Progenitor cell of endocrine pancreas (in vitro differentiated cells): ENCODE data around the gene GLB1L3. TPM values are rescaled to one million over a fixed set of nuclear protein-coding genes. Genes with fewer than 3 reads are reported as not detected.

Source experiments
- DNase-seq: peaks from one replicate; pipeline ENCODE4 v3.0.0; 2021; ENCODE audit warnings: low spot score; ENCODE audit not compliant: unreplicated experiment
- H3K27ac Mint-ChIP-seq: 2 replicates; pipeline ENCODE4 v1.8.0; 2021; ENCODE audit warnings: mild to moderate bottlenecking, moderate library complexity, mixed read lengths
- H3K27me3 Mint-ChIP-seq: 2 replicates; pipeline ENCODE4 v1.8.0; 2021; ENCODE audit warnings: mixed read lengths
- H3K36me3 Mint-ChIP-seq: 2 replicates; pipeline ENCODE4 v1.8.0; 2022; ENCODE audit warnings: mixed read lengths; ENCODE audit not compliant: insufficient read depth
- H3K4me1 Mint-ChIP-seq: 2 replicates; pipeline ENCODE4 v1.8.0; 2021; ENCODE audit warnings: low read depth, mixed read lengths
- H3K4me3 Mint-ChIP-seq: 2 replicates; pipeline ENCODE4 v1.8.0; 2021; ENCODE audit warnings: low read depth, mild to moderate bottlenecking, moderate library complexity, mixed read lengths
- H3K9me3 Mint-ChIP-seq: 2 replicates; pipeline ENCODE4 v1.8.0; 2021; ENCODE audit warnings: low read depth, mixed read lengths
- CTCF ChIP-seq: fragments of 200-600 bp; sonication (generic); IDR thresholded peaks from one replicate; pipeline ENCODE4 v1.5.0; 2021; ENCODE audit warnings: antibody characterized with exemption, mild to moderate bottlenecking; ENCODE audit not compliant: unreplicated experiment
- total RNA-seq: library from RNA; stranded (reverse); gene quantifications from 2 replicates; pipeline ENCODE4 v1.2.1, GENCODE V29; 2021

The GLB1L3 gene
- total RNA-seq, 1 donor from 2014 or later, result not detected

GRCh38 chr11:134261626-134262488, 14.3 kb upstream of the GLB1L3 start:
- Mint-ChIP-seq H3K27ac (no peak overlapping the region), H3K4me1 (no peaks in the 10 kb centered on the region), H3K9me3 (no peaks in the 10 kb centered on the region), H3K4me3 (no peak overlapping the region), H3K27me3 (no peaks in the 10 kb centered on the region), H3K36me3 (peaks cover 12% of the 10 kb centered on the region)
- TF ChIP-seq CTCF, result peak; percentile 61
- DNase-seq, result no peak

GRCh38 chr11:134264966-134265764, 11.0 kb upstream of the GLB1L3 start:
- TF ChIP-seq CTCF, result no peak
- no peaks in the 10 kb centered on the region for H3K4me1 Mint-ChIP-seq
- DNase-seq, result no peak
- peaks cover 10% of the 10 kb centered on the region for H3K27me3 Mint-ChIP-seq
- no peak overlapping the region for H3K27ac Mint-ChIP-seq
- H3K9me3 Mint-ChIP-seq, result no peaks in the 10 kb centered on the region
- peaks cover 5% of the 10 kb centered on the region for H3K36me3 Mint-ChIP-seq
- no peak overlapping the region for H3K4me3 Mint-ChIP-seq

GRCh38 chr11:134266440-134266839, 9.7 kb upstream of the GLB1L3 start:
- no peak for DNase-seq
- no peak for TF ChIP-seq CTCF
- Mint-ChIP-seq H3K36me3 (peaks cover 2% of the 10 kb centered on the region), H3K4me3 (no peak overlapping the region), H3K4me1 (no peaks in the 10 kb centered on the region), H3K27me3 (peaks cover 23% of the 10 kb centered on the region), H3K27ac (no peak overlapping the region), H3K9me3 (no peaks in the 10 kb centered on the region)

- no peaks in the 10 kb centered on the region for H3K9me3 Mint-ChIP-seq
- H3K27me3 Mint-ChIP-seq, result peaks cover 26% of the 10 kb centered on the region
- no peak overlapping the region for H3K27ac Mint-ChIP-seq
- H3K4me3 Mint-ChIP-seq, result no peak overlapping the region
- H3K4me1 Mint-ChIP-seq, result no peaks in the 10 kb centered on the region
- no peak for TF ChIP-seq CTCF
- no peak for DNase-seq
- H3K36me3 Mint-ChIP-seq, result peaks cover 2% of the 10 kb centered on the region
Observed at GRCh38 chr11:134266841-134267251, 9.3 kb upstream of the GLB1L3 start.

GRCh38 chr11:134267461-134267860, 8.7 kb upstream of the GLB1L3 start:
- Mint-ChIP-seq H3K36me3 (peaks cover 1% of the 10 kb centered on the region), H3K27me3 (peaks cover 30% of the 10 kb centered on the region), H3K4me3 (no peak overlapping the region), H3K9me3 (no peaks in the 10 kb centered on the region), H3K4me1 (no peaks in the 10 kb centered on the region), H3K27ac (no peak overlapping the region)
- no peak for TF ChIP-seq CTCF
- DNase-seq, result no peak
